ENCODE data around the gene NTMT1. TPM values are rescaled to one million over a fixed set of nuclear protein-coding genes. Genes with fewer than 3 reads are reported as not detected.

Gene NTMT1
- 25.6 TPM for total RNA-seq
- long read RNA-seq, transcript NTMT1-203 (4 exons, 1,315 nt) = major isoform, 20 of 36 reads
- long read RNA-seq, partial matches to known transcripts = 1 of 36 reads
- long read RNA-seq, other reads (novel, unspliced or antisense) = 3 of 36 reads

- H3K9me3 ChIP-seq = no peaks in the 10 kb centered on the region
These were observed at the start of gene NTMT1 for GRCh38 chr9:129626079-129626624. Gene NTMT1, plus strand, starts transcription at chr9:129626163. Its CDS starts 6,541 bp downstream, at chr9:129632704.

GRCh38 chr9:129576546-129577543, 49.1 kb upstream of the NTMT1 start:
- ATAC-seq (peak; percentile 5), DNase-seq (no peak)
- peaks cover 4% of the 10 kb centered on the region for H3K4me1 ChIP-seq
- H3K36me3 ChIP-seq = no peaks in the 10 kb centered on the region
- H3K9me3 ChIP-seq = no peaks in the 10 kb centered on the region
- no peak overlapping the region for H3K4me3 ChIP-seq
- H3K27me3 ChIP-seq = no peaks in the 10 kb centered on the region
- H3K27ac ChIP-seq = no peak overlapping the region
- no peak for TF ChIP-seq CTCF (IDR thresholded peaks at IDR 0.05)
- intact Hi-C loops (cut with DNase I) = no loop called here

More at GRCh38 chr9:129626079-129626624, at the start of gene NTMT1:
- no peak for TF ChIP-seq CTCF (IDR thresholded peaks at IDR 0.05)
- H3K4me1 ChIP-seq = peaks cover 46% of the 10 kb centered on the region
- peak; percentile 94 for DNase-seq
- H3K27me3 ChIP-seq = no peaks in the 10 kb centered on the region
- H3K36me3 ChIP-seq = no peaks in the 10 kb centered on the region
- intact Hi-C loops (cut with DNase I) = no loop called here
- peak within 1 kb of the TSS; percentile 96 for H3K27ac ChIP-seq
- ATAC-seq = peak; percentile 96
- H3K4me3 ChIP-seq = peak within 1 kb of the TSS; percentile 93

GRCh38 chr9:129579294-129579693, 46.7 kb upstream of the NTMT1 start:
- intact Hi-C loops (cut with DNase I) = no loop called here
- Histone ChIP-seq H3K27ac (no peak overlapping the region), H3K4me3 (no peak overlapping the region), H3K36me3 (no peaks in the 10 kb centered on the region), H3K27me3 (no peaks in the 10 kb centered on the region), H3K9me3 (no peaks in the 10 kb centered on the region), H3K4me1 (peaks cover 4% of the 10 kb centered on the region)
- ATAC-seq (no peak), DNase-seq (no peak)
- no peak for TF ChIP-seq CTCF (IDR thresholded peaks at IDR 0.05)

GRCh38 chr9:129580211-129580915, 45.6 kb upstream of the NTMT1 start:
- no peaks in the 10 kb centered on the region for H3K9me3 ChIP-seq
- no peak for ATAC-seq

More at GRCh38 chr9:129580211-129580915, 45.6 kb upstream of the NTMT1 start:
- H3K27me3 ChIP-seq = no peaks in the 10 kb centered on the region
- no peak for TF ChIP-seq CTCF (IDR thresholded peaks at IDR 0.05)
- no peak overlapping the region for H3K27ac ChIP-seq
- intact Hi-C loops (cut with DNase I) = no loop called here
- H3K36me3 ChIP-seq = no peaks in the 10 kb centered on the region
- peaks cover 4% of the 10 kb centered on the region for H3K4me1 ChIP-seq
- no peak overlapping the region for H3K4me3 ChIP-seq
- DNase-seq = no peak

Measured in upper lobe of right lung (tissue), 1 donor.